ENCODE results near the gene IQSEC3. TPM values are rescaled to one million over a fixed set of nuclear protein-coding genes. Genes with fewer than 3 reads are reported as not detected.

The IQSEC3 gene
- total and polyA plus RNA-seq, 2 of the 13 experiments (the other 11 are each of a cell fraction or from before 2014, with no cell fraction given) = not detected

- no peak for TF ChIP-seq HMGXB4 (CRISPR knock-in tag; IDR thresholded peaks at IDR 0.05; ENCODE audit: borderline replicate concordance in 1 of 2, low read depth in 1 of 2)
- peak; percentile 34; the same call in 1 of the 2 replicates for TF ChIP-seq CTCF (CRISPR knock-in tag; IDR thresholded peaks at IDR 0.05)
- peak; percentile 79 for TF ChIP-seq MEIS2 (CRISPR knock-in tag; IDR thresholded peaks at IDR 0.05)
- peak; percentile 64; the same call in 1 of the 2 replicates for TF ChIP-seq FOXO1 (CRISPR knock-in tag; IDR thresholded peaks at IDR 0.05)
- TF ChIP-seq ZMYM3 (CRISPR knock-in tag; IDR thresholded peaks at IDR 0.05) = peak; percentile 84
- no peak for TF ChIP-seq ZNF563 (CRISPR knock-in tag; IDR thresholded peaks at IDR 0.05)
- TF ChIP-seq ZNF281 (CRISPR knock-in tag; IDR thresholded peaks at IDR 0.05; ENCODE audit: borderline replicate concordance) = no peak
- peak; percentile 57; the same call in 1 of the 2 replicates for TF ChIP-seq RCOR2 (CRISPR knock-in tag; IDR thresholded peaks at IDR 0.05)
- TF ChIP-seq ZBTB37 (CRISPR knock-in tag; IDR thresholded peaks at IDR 0.05) = no peak
- no peak for TF ChIP-seq GTF2F1 (IDR thresholded peaks at IDR 0.05; ENCODE audit: low read length)
- TF ChIP-seq ZC3H4 (CRISPR knock-in tag; IDR thresholded peaks at IDR 0.05; ENCODE audit: borderline replicate concordance) = no peak
- TF ChIP-seq E2F2 (CRISPR knock-in tag; IDR thresholded peaks at IDR 0.05; ENCODE audit: borderline replicate concordance) = no peak
- no peak for TF ChIP-seq SNRNP70 (IDR thresholded peaks at IDR 0.05; ENCODE audit: low read depth, low read length)
- no peak for TF ChIP-seq ADNP (CRISPR knock-in tag; IDR thresholded peaks at IDR 0.05)
- TF ChIP-seq ZNF674 (CRISPR knock-in tag; IDR thresholded peaks at IDR 0.05; ENCODE audit: low read depth) = no peak
- TF ChIP-seq ZNF605 (CRISPR knock-in tag; IDR thresholded peaks at IDR 0.05) = no peak
- no peak for TF ChIP-seq ZNF432 (CRISPR knock-in tag; IDR thresholded peaks at IDR 0.05; ENCODE audit: borderline replicate concordance)
- TF ChIP-seq PITX1 (CRISPR knock-in tag; IDR thresholded peaks at IDR 0.05) = peak; percentile 41; the same call in 1 of the 2 replicates
- peak; percentile 60 for TF ChIP-seq ZFP91 (CRISPR knock-in tag; IDR thresholded peaks at IDR 0.05; ENCODE audit: borderline replicate concordance)
Observed at GRCh38 chr12:20757-21156, 45.8 kb upstream of the IQSEC3 start (continued).
